Measurements from ENCODE around the gene FBXO44. TPM values are rescaled to one million over a fixed set of nuclear protein-coding genes. Genes with fewer than 3 reads are reported as not detected.

FBXO44 gene
- total RNA-seq, 6 donors from 2014 or later: 14.7 to 114 (median 18.0) TPM

- H3K4me1 ChIP-seq: peaks cover 10 to 14% (median 12%) of the 10 kb centered on the region in 4 donors
- DNase-seq (no peak), ATAC-seq (ENCODE audit: low FRiP score in 2 of 2) (no peak)
- H3K27ac ChIP-seq: peak overlapping the region; percentile 28 to 82 (median 57)
- TF ChIP-seq EP300 (IDR thresholded peaks at IDR 0.05) (no peak), CTCF (IDR thresholded peaks at IDR 0.05) (no peak), POLR2A (IDR thresholded peaks at IDR 0.05) (no peak), POLR2AphosphoS5 (IDR thresholded peaks at IDR 0.05) (no peak)
- WGBS, 2 donors: 73 to 90% methylated on average over 6 of the region's 6 CpGs
- H3K36me3 ChIP-seq: peaks cover 0 to 58% (median 39%) of the 10 kb centered on the region in 4 donors
- no peak overlapping the region for H3K4me3 ChIP-seq
- H3K9me3 ChIP-seq: no peaks in the 10 kb centered on the region
- H3K27me3 ChIP-seq: no peaks in the 10 kb centered on the region
These were observed 16.1 kb downstream of the FBXO44 start for GRCh38 chr1:11670747-11671146.

GRCh38 chr1:11671205-11671543 lies 16.5 kb downstream of the FBXO44 start:
- Histone ChIP-seq H3K4me3 (no peak overlapping the region), H3K9me3 (no peaks in the 10 kb centered on the region), H3K27ac (peak overlapping the region; percentile 28 to 82 (median 57)), H3K36me3 (peaks cover 0 to 62% (median 41%) of the 10 kb centered on the region in 4 donors), H3K4me1 (peaks cover 10 to 14% (median 12%) of the 10 kb centered on the region in 4 donors), H3K27me3 (no peaks in the 10 kb centered on the region)
- TF ChIP-seq CTCF (IDR thresholded peaks at IDR 0.05): no peak
- no peak for TF ChIP-seq POLR2A (IDR thresholded peaks at IDR 0.05)
- TF ChIP-seq EP300 (IDR thresholded peaks at IDR 0.05): no peak
- TF ChIP-seq POLR2AphosphoS5 (IDR thresholded peaks at IDR 0.05): no peak
- ATAC-seq (ENCODE audit: low FRiP score in 2 of 2): no peak
- no peak for DNase-seq
- WGBS, 2 donors: 64 to 69% methylated on average over 6 of the region's 6 CpGs

- H3K4me3 ChIP-seq: no peak overlapping the region
- DNase-seq: peak in 1 of 2 donors; percentile 57
- peaks cover 10 to 14% (median 12%) of the 10 kb centered on the region in 4 donors for H3K4me1 ChIP-seq
- ATAC-seq (ENCODE audit: low FRiP score in 2 of 2): no peak
- peaks cover 0 to 67% (median 44%) of the 10 kb centered on the region in 4 donors for H3K36me3 ChIP-seq
- H3K27me3 ChIP-seq: no peaks in the 10 kb centered on the region
- H3K9me3 ChIP-seq: no peaks in the 10 kb centered on the region
- H3K27ac ChIP-seq: peak overlapping the region; percentile 28 to 82 (median 57)
- peak in 1 of 2 donors; percentile 69 for TF ChIP-seq POLR2AphosphoS5 (IDR thresholded peaks at IDR 0.05)
- no peak for TF ChIP-seq CTCF (IDR thresholded peaks at IDR 0.05)
- TF ChIP-seq EP300 (IDR thresholded peaks at IDR 0.05): peak in 1 of 4 donors; percentile 30
- WGBS, 2 donors: 84 to 86% methylated on average over 11 to 14 of the region's 14 CpGs
These were observed 17.0 kb downstream of the FBXO44 start for GRCh38 chr1:11671544-11672286.

DNA sequence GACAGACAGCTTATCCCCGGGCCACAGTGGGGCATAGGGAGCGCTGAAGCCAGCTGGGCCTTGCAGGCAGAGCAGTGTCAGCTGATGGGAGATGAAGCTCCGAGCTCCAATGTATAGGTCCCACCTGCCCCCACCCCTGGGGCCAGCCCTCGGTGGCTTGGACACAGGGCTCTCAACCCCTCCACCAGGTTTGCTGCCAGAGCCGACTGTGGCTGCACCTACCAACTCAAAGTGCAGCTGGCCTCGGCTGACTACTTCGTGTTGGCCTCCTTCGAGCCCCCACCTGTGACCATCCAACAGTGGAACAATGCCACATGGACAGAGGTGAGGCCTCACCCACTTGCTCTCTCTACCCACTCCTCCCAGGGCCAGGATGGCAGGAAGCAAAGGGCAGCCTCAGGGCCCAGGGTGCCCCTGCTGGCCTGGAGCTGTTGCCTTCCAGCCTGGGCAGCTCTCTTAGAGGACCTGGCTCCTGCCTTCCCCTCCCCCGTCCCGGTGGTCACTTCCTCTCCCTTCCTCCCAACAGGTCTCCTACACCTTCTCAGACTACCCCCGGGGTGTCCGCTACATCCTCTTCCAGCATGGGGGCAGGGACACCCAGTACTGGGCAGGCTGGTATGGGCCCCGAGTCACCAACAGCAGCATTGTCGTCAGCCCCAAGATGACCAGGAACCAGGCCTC lies 18.6 kb downstream of the FBXO44 start:
- Histone ChIP-seq H3K36me3 (peaks cover 0 to 75% (median 49%) of the 10 kb centered on the region in 4 donors), H3K4me1 (peaks cover 10 to 14% (median 12%) of the 10 kb centered on the region in 4 donors), H3K9me3 (no peaks in the 10 kb centered on the region), H3K27me3 (no peaks in the 10 kb centered on the region), H3K4me3 (no peak overlapping the region), H3K27ac (no peak overlapping the region)
- TF ChIP-seq POLR2AphosphoS5 (IDR thresholded peaks at IDR 0.05) (no peak), EP300 (IDR thresholded peaks at IDR 0.05) (no peak), POLR2A (IDR thresholded peaks at IDR 0.05) (no peak), CTCF (IDR thresholded peaks at IDR 0.05) (no peak)
- ATAC-seq (ENCODE audit: low FRiP score in 2 of 2) (no peak), DNase-seq (no peak)
- WGBS, 2 donors: 91 to 96% methylated on average over 5 to 14 of the region's 14 CpGs

Measured in upper lobe of left lung (tissue), 6 donors.